ENCODE measurements around the gene PSME3. TPM values are rescaled to one million over a fixed set of nuclear protein-coding genes. Genes with fewer than 3 reads are reported as not detected.
"Not testable (repeated sequence)": the region's sequence is repeated elsewhere in the genome, so short reads cannot be mapped to it uniquely, and the experiment has no call there.

PSME3 gene
- total RNA-seq, 2 donors from 2014 or later = 153 to 178 TPM

DNA sequence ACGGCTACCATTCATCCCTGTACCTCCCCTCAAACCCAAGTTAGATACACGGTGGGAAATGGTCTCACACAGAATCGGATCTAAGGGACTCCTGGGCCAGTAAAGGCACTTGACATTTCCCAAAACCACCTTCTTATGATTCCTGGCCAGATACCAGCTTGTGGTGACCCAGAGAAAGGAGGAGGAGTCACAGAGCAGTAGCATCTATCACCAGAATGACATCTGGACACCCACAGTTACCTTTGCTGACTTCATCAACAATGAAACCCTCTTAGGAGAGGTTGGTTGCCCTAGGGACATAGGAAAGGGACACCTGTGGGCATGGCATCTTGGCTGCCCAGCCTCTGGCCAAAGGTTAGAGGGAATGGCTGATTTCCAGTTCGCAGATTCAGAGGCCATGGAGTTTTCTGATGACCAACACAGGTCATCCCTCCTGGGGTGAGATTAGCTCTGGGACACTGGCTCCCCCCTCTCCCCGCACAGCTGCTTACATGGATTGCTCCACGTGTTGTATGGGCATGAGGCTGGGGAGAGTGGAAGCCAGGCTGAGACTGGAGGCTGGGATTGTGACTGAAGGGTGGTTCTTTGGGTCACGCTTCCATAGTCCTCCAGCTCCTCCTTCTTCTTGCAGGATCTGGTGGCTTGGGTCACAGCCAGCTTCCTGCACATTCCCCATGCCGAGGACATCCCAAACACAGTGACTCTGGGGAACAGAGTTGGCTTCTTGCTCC lies 16.4 kb downstream of the PSME3 start:
- no peaks in the 10 kb centered on the region for H3K4me1 ChIP-seq (ENCODE audit: control insufficient read depth, insufficient read depth, low read length)
- H3K4me3 ChIP-seq (ENCODE audit: low read length) = no peak overlapping the region
- H3K9me3 ChIP-seq (ENCODE audit: control insufficient read depth, low read length) = no peaks in the 10 kb centered on the region
- DNase-seq = no peak
- TF ChIP-seq, protein P1, sequence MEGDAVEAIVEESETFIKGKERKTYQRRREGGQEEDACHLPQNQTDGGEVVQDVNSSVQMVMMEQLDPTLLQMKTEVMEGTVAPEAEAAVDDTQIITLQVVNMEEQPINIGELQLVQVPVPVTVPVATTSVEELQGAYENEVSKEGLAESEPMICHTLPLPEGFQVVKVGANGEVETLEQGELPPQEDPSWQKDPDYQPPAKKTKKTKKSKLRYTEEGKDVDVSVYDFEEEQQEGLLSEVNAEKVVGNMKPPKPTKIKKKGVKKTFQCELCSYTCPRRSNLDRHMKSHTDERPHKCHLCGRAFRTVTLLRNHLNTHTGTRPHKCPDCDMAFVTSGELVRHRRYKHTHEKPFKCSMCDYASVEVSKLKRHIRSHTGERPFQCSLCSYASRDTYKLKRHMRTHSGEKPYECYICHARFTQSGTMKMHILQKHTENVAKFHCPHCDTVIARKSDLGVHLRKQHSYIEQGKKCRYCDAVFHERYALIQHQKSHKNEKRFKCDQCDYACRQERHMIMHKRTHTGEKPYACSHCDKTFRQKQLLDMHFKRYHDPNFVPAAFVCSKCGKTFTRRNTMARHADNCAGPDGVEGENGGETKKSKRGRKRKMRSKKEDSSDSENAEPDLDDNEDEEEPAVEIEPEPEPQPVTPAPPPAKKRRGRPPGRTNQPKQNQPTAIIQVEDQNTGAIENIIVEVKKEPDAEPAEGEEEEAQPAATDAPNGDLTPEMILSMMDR (conservative IDR thresholded peaks at IDR 0.05) = no peak
- H3K36me3 ChIP-seq (ENCODE audit: control insufficient read depth, insufficient read depth, low read length) = peaks cover 13% of the 10 kb centered on the region
- peaks cover 1% of the 10 kb centered on the region for H3K4me1 Mint-ChIP-seq
- no peak overlapping the region for H3K9ac ChIP-seq (ENCODE audit: extremely low read depth, low read length, poor library complexity, severe bottlenecking)
- no peak overlapping the region for H3K27ac Mint-ChIP-seq
- H3K36me3 Mint-ChIP-seq (ENCODE audit: low read depth) = peaks cover 14% of the 10 kb centered on the region
- H3K27me3 Mint-ChIP-seq (ENCODE audit: insufficient read depth) = no peaks in the 10 kb centered on the region
- 84 to 90% methylated on average over 5 to 8 of the region's 8 CpGs for WGBS, 2 experiments (ENCODE audit: insufficient coverage in 1 of 2, insufficient read length in 1 of 2)
- no peak overlapping the region for H3K4me3 Mint-ChIP-seq
- no peaks in the 10 kb centered on the region for H3K9me3 Mint-ChIP-seq
- H3K27me3 ChIP-seq (ENCODE audit: control insufficient read depth, insufficient read depth, low read length, poor library complexity, severe bottlenecking) = no peaks in the 10 kb centered on the region
- no peak overlapping the region for H3K27ac ChIP-seq (ENCODE audit: low read depth, low read length)

DNA sequence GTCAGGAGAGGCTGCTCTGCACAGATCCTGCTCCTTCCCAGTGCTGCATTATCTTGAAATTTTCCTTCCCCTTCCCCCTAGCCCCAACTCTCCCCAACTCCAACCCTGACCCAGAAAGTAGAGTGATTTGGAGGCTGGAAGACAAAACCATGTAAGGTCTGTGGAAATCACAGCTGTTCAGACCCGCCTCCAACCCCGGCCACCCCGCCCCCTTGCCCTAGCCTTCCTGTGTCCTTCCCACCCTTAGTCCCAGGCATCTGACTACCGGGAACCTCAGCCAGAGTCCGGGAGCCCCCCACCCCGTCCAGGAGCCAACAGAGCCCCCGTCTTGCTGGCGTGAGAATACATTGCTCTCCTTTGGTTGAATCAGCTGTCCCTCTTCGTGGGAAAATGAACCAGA lies 17.8 kb downstream of the PSME3 start, which contains the start of gene AOC3:
Gene AOC3, plus strand, starts transcription at position 246 of the 400 bp plus-strand sequence. Its CDS starts 145 bp downstream, at position 391.
- Histone ChIP-seq H3K27ac (ENCODE audit: low read depth, low read length) (no peak within 1 kb of the TSS), H3K27me3 (ENCODE audit: control insufficient read depth, insufficient read depth, low read length, poor library complexity, severe bottlenecking) (no peaks in the 10 kb centered on the region), H3K4me3 (ENCODE audit: low read length) (no peak within 1 kb of the TSS), H3K36me3 (ENCODE audit: control insufficient read depth, insufficient read depth, low read length) (no peaks in the 10 kb centered on the region), H3K4me1 (ENCODE audit: control insufficient read depth, insufficient read depth, low read length) (no peaks in the 10 kb centered on the region), H3K9ac (ENCODE audit: extremely low read depth, low read length, poor library complexity, severe bottlenecking) (no peak within 1 kb of the TSS), H3K9me3 (ENCODE audit: control insufficient read depth, low read length) (no peaks in the 10 kb centered on the region)
- H3K27me3 Mint-ChIP-seq (ENCODE audit: insufficient read depth) = no peaks in the 10 kb centered on the region
- DNase-seq = no peak
- H3K36me3 Mint-ChIP-seq (ENCODE audit: low read depth) = peaks cover 2% of the 10 kb centered on the region
- H3K9me3 Mint-ChIP-seq = no peaks in the 10 kb centered on the region
- H3K27ac Mint-ChIP-seq = no peak within 1 kb of the TSS
- H3K4me1 Mint-ChIP-seq = peaks cover 1% of the 10 kb centered on the region
- no peak within 1 kb of the TSS for H3K4me3 Mint-ChIP-seq
- TF ChIP-seq, protein P1 (conservative IDR thresholded peaks at IDR 0.05) = no peak
- 78 to 100% methylated on average over 1 to 9 of the region's 9 CpGs for WGBS, 2 experiments (ENCODE audit: insufficient coverage in 1 of 2, insufficient read length in 1 of 2)

DNA sequence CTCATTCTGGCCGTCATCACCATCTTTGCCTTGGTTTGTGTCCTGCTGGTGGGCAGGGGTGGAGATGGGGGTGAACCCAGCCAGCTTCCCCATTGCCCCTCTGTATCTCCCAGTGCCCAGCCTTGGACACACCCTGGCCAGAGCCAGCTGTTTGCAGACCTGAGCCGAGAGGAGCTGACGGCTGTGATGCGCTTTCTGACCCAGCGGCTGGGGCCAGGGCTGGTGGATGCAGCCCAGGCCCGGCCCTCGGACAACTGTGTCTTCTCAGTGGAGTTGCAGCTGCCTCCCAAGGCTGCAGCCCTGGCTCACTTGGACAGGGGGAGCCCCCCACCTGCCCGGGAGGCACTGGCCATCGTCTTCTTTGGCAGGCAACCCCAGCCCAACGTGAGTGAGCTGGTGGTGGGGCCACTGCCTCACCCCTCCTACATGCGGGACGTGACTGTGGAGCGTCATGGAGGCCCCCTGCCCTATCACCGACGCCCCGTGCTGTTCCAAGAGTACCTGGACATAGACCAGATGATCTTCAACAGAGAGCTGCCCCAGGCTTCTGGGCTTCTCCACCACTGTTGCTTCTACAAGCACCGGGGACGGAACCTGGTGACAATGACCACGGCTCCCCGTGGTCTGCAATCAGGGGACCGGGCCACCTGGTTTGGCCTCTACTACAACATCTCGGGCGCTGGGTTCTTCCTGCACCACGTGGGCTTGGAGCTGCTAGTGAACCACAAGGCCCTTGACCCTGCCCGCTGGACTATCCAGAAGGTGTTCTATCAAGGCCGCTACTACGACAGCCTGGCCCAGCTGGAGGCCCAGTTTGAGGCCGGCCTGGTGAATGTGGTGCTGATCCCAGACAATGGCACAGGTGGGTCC lies 18.4 kb downstream of the PSME3 start:
- not testable (repeated sequence) for H3K36me3 ChIP-seq (ENCODE audit: control insufficient read depth, insufficient read depth, low read length); H3K27me3 Mint-ChIP-seq (ENCODE audit: insufficient read depth); H3K36me3 Mint-ChIP-seq (ENCODE audit: low read depth); H3K9ac ChIP-seq (ENCODE audit: extremely low read depth, low read length, poor library complexity, severe bottlenecking); H3K9me3 ChIP-seq (ENCODE audit: control insufficient read depth, low read length); H3K27ac ChIP-seq (ENCODE audit: low read depth, low read length); H3K4me1 Mint-ChIP-seq; H3K9me3 Mint-ChIP-seq; H3K4me3 ChIP-seq (ENCODE audit: low read length); H3K4me1 ChIP-seq (ENCODE audit: control insufficient read depth, insufficient read depth, low read length); H3K4me3 Mint-ChIP-seq; H3K27me3 ChIP-seq (ENCODE audit: control insufficient read depth, insufficient read depth, low read length, poor library complexity, severe bottlenecking); DNase-seq; H3K27ac Mint-ChIP-seq
- WGBS, 2 experiments (ENCODE audit: insufficient coverage in 1 of 2, insufficient read length in 1 of 2) = 93 to 96% methylated on average over 5 to 13 of the region's 28 CpGs
